NCI-H2196 (cell line): Measurements from ENCODE around the gene TSPO.
"Not testable (repeated sequence)": the region's sequence is repeated elsewhere in the genome, so short reads cannot be mapped to it uniquely, and the experiment has no call there.

ENCODE experiments used
- DNase-seq: peaks from one replicate; lab custom pipeline; 2025; ENCODE audit not compliant: unreplicated experiment; lab: John Stamatoyannopoulos, UW

Gene TSPO

DNA sequence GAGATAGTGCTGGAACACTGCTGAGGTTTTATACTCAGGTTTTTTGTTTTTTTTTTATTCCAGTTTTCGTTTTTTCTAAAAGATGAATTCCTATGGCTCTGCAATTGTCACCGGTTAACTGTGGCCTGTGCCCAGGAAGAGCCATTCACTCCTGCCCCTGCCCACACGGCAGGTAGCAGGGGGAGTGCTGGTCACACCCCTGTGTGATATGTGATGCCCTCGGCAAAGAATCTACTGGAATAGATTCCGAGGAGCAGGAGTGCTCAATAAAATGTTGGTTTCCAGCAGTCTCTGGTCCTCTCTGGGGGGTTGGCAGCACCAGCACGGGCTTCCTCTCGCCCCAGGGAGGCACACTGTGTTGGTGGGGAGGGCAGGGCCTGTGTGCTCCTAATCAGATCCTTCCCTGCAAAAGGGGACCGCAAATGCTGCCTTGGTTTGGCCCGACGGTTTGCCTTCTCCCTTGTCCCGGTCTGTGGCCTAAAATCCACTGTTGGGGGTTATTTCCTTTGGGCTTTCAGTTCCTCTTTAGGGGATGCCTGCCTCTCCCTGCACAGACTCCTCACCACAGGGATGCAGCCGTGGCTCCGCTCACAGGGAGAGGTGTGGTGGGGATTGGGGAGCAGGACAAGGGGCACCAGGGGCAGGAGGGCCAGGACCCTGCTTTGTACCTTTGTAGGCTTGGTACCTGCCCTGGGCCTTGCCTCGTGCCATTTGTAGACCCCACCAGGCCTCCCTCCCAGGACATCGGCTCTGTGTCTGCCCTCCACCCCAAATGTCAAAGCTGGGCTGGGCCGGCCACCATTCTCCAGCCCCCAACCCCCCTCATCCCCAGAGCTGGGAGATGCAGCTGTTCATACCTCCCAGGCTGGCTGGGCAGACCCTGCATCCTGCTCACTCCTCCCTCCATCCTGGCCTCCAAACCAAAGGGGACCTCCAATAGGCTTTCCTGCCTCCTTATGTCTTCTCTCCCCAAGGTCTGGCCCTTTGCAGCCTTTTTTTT lies 21.6 kb upstream of the TSPO start:
- DNase-seq = no peak

DNA sequence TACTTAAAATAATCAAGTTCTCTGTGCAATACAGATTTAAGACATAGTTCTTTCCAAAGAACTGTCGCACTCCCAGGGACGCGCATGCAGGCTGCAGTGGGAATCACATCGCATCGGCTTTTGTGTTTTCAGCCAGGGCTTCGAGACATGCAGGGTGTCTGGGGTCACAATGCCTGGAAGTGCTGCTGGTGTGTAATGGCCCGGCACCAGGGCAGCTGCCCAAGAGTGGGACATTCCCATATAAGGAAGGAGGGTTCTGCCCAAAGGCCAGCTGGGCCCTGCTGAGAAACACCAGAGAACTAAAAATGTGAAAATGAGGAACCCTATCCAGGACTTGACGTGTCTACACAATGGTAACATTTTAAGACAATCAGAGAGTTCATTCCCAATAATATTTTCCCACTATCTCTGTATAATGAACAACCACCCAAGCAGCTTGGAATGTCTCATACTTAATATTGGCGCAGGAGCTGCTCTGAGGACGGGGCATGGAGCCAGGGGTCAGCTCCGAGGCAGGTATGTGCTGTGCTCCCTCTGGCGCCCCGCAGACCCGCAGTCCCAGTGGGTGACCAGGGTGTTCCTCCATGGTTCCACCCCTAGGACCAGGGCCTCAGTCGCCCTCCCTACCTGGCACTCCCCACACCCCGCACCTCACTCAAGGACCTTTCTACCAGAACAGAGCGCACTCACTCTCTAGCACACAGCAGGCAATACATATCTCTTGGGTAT lies 19.4 kb upstream of the TSPO start:
- no peak for DNase-seq

DNA sequence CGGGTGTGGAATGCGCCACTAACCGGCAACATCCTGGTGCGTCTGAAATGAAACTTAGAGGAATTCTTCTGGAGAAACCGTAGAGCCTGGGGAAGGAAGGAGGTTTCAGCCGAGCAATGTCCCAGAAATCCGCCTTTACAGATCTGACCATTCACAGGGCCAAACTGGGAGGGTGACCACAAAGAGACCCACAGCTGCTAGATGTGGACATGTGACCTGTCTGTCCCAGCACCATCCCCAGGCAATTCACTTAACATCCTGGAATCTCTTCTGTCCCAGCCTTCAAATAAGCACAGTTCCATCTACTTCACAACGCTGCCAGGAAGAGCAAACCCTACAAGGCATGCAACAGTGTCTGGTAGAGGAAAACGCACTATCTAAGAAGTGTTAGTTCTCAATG lies 18.0 kb upstream of the TSPO start:
- DNase-seq = no peak

DNA sequence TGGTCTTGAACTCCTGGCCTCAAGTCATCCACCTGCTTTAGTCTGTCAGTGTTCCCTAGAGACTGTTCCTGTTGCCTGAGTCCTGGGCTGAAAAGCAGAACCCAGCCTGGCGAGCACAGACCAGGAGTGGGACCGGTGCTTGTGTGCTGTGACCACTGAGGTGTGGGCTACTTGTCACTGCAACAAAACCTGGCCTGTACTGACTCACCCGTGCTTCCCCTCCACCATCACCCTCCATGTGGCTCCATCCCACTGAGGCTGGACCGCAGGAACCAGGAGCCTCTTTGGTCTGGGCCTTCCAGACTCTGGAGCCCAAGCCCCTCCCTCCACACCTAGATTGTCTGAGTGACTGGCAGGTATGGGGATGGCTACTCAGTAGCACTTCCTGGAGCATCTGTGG lies 16.8 kb upstream of the TSPO start:
- DNase-seq = no peak

- DNase-seq = no peak
Measured at GRCh38 chr22:43135565-43135964, 15.8 kb upstream of the TSPO start.

DNA sequence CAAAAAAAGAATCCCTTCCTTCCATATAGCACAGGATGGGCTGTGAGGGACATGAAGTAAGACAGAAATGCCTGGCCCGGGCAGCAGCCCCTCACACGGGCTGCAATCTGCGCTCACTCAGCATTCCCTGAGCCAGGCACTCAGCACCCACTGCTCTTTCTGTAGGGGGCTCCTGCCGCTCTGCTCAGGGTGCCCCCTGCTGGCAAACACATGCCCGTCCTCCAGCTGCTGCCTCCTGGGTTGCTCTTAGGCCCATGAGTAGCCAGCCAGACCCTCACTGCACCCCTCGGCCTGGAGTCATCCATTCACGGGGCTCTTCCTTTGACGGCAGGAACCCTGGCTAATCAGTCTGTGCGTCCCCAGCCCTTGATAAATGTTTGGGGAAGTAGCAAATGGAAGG lies 15.1 kb upstream of the TSPO start:
- DNase-seq = peak; percentile 22

GRCh38 chr22:43136801-43137200 lies 14.6 kb upstream of the TSPO start:
- no peak for DNase-seq

- peak; percentile 89 for DNase-seq
Measured at GRCh38 chr22:43142880-43143562, 8.3 kb upstream of the TSPO start, which contains the start of gene MCAT. TSS of gene MCAT (minus strand) at chr22:43143398. CDS start at chr22:43143348, 50 bp downstream.

GRCh38 chr22:43144949-43145348 lies 6.4 kb upstream of the TSPO start:
- no peak for DNase-seq

DNA sequence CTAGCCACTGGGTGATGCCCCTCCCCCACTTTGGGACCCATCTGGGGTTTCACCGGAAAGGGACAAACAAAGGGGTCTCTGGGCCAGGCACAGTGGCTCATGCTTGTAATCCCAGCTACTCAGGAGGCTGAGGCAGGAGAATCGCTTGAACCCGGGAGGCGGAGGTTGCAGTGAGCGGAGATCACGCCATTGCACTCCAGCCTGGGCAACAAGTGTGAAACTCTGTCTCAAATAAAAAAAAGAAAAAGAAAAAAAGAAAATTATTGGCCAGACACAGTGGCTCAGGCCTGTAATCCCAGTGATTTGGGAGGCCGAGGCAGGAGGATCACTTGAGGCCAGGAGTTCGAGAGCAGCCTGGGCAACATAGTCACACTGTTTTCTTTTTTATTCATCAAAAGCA lies 6.0 kb upstream of the TSPO start:
- DNase-seq = not testable (repeated sequence)

GRCh38 chr22:43146332-43146731 lies 5.0 kb upstream of the TSPO start:
- not testable (repeated sequence) for DNase-seq

DNA sequence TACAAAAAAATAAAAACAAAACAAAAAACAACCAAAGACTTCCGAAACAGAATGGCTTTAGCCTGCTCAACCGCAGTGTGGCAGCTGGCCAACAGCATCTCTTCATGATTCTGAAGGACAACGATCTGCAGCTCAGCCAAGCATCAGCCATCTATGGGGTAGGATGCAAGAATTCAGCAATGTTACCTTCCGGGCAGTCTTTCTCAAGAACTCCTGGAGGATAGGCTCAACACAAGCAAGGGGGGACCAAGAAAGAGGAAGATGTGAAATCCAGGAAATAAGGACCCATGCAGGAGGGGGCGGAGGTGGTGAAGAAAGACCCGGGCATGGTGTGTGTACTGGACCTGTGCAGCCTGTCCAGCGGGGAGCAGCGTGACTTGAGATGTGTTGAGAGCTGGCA lies 3.5 kb upstream of the TSPO start:
- no peak for DNase-seq

DNA sequence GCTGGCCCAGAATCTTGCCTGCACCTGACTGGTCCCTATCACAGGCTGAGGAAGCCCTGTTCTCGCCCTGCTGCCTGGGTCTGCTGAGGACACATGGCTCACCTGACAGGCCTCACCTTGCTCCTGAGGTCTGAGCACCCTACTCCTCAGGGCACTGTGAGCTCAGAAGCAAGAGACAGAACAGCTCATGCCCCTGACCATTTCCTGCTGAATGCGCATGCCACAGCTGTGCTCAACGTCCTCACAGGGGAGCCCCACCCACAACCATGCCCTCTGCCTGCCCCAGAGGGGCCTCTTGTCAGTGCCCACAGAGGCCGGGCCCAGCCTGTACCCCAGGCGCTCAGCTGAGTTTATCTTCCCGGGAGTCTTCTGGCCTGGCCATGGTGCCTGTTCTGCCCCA lies 2.8 kb upstream of the TSPO start:
- DNase-seq = no peak

GRCh38 chr22:43150731-43151206 lies 590 bp upstream of the TSPO start:
- DNase-seq = no peak

- no peak for DNase-seq
Measured at GRCh38 chr22:43152003-43152356, 621 bp downstream of the TSPO start.

- DNase-seq = peak; percentile 48
Measured at GRCh38 chr22:43152357-43153071, 1.2 kb downstream of the TSPO start.

- DNase-seq = no peak
Measured at GRCh38 chr22:43153899-43154298, 2.5 kb downstream of the TSPO start.

DNA sequence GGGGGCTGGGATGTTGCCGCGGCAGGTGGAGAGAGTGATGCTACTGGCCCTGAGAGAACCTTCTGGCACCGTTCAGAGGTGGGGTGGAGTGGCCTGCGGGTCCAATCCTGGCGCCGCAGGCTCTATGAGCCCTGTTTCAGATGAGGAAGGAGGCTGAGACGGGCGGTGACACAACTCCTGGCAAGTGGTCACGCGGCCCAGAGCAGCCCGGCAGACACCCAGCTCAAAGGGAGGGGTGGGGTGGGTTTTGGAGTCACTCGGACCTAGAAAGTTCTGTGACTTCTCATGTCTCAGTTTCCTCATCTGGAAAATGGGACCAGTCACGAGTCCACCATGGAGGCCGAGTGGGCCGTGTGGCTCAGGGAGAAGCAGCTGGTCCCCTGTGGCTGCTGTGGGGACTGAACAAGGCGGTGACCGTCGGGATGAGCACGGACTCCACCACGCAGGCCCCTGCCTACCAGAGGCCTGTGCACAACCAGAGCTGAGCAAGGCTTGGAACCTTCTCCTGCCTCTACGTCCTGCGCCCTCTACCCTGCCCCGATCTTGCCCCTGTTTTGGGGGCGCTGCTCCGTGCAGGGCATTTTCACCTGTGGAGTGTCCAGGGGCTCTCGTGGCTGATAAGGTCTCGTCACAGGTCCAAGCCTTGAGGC lies 3.7 kb downstream of the TSPO start:
- DNase-seq = no peak

DNA sequence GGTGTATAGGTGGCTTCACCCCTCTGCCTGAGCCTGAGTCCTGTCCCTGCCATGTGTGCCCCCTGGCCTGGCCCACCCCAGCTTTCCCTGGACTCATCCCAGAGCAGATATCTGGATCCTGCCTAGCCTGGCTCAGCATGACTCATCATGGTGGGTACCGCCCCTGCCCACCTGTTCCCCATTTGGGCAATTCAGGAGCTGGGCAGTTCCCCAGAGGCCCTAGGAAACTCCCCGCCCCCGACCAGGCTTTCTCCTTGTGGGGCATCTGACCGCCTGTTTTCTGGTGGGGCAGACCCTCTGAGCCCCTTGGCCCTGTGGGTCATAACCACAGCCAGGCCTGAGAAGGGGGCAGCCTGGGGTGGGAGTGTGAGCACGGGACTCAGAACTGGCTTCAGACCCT lies 4.4 kb downstream of the TSPO start:
- no peak for DNase-seq

GRCh38 chr22:43156413-43156812 lies 5.1 kb downstream of the TSPO start:
- no peak for DNase-seq
